HG03442 (cell line): Measurements from ENCODE around the gene LPIN1.

Experiments used
- ATAC-seq: cut with Tn5 transposase; IDR thresholded peaks from one replicate; pipeline ENCODE4 v1.9.1; 2021; ENCODE audit warnings: mild to moderate bottlenecking, moderate library complexity; ENCODE audit not compliant: unreplicated experiment

The LPIN1 gene

GRCh38 chr2:11861044-11861443, 114.6 kb downstream of the LPIN1 start:
- peak; percentile 30 for ATAC-seq

GRCh38 chr2:11862049-11862448, 115.6 kb downstream of the LPIN1 start:
- ATAC-seq = no peak

GRCh38 chr2:11863103-11863502, 116.7 kb downstream of the LPIN1 start:
- ATAC-seq = no peak

GRCh38 chr2:11863513-11864328, 117.3 kb downstream of the LPIN1 start:
- no peak for ATAC-seq

GRCh38 chr2:11864724-11865123, 118.3 kb downstream of the LPIN1 start:
- no peak for ATAC-seq

- peak; percentile 21 for ATAC-seq
These were observed 118.9 kb downstream of the LPIN1 start for GRCh38 chr2:11865378-11865777.

GRCh38 chr2:11865805-11866204, 119.4 kb downstream of the LPIN1 start:
- ATAC-seq = no peak

- peak; percentile 42 for ATAC-seq
These were observed 120.2 kb downstream of the LPIN1 start for GRCh38 chr2:11866358-11867335.

- no peak for ATAC-seq
These were observed 121.5 kb downstream of the LPIN1 start for GRCh38 chr2:11867926-11868325.

- ATAC-seq = no peak
These were observed 123.1 kb downstream of the LPIN1 start for GRCh38 chr2:11869391-11869991.

- no peak for ATAC-seq
These were observed 123.6 kb downstream of the LPIN1 start for GRCh38 chr2:11870064-11870463.

GRCh38 chr2:11870584-11870983, 124.2 kb downstream of the LPIN1 start:
- ATAC-seq = peak; percentile 49

- ATAC-seq = no peak
These were observed 125.0 kb downstream of the LPIN1 start for GRCh38 chr2:11871421-11871820.

GRCh38 chr2:11872247-11872947, 126.0 kb downstream of the LPIN1 start:
- no peak for ATAC-seq

- ATAC-seq = no peak
These were observed 126.5 kb downstream of the LPIN1 start for GRCh38 chr2:11872948-11873269.

GRCh38 chr2:11873356-11874154, 127.1 kb downstream of the LPIN1 start:
- no peak for ATAC-seq

GRCh38 chr2:11874861-11875260, 128.4 kb downstream of the LPIN1 start:
- no peak for ATAC-seq

GRCh38 chr2:11875481-11875880, 129.0 kb downstream of the LPIN1 start:
- no peak for ATAC-seq

- ATAC-seq = no peak
These were observed 130.0 kb downstream of the LPIN1 start for GRCh38 chr2:11876436-11876835.

GRCh38 chr2:11876889-11877288, 130.5 kb downstream of the LPIN1 start:
- no peak for ATAC-seq
